NCI-H2029 treated with DMSO at 0.1 percent for 48 hours (cell line): ENCODE results near the gene KCND2.
"Not testable (repeated sequence)": the region's sequence is repeated elsewhere in the genome, so short reads cannot be mapped to it uniquely, and the experiment has no call there.

Source experiments
- DNase-seq: peaks from one replicate; lab custom pipeline; 2025; lab: John Stamatoyannopoulos, UW

KCND2 gene

GRCh38 chr7:120272701-120273475 is at the start of gene KCND2:
Gene KCND2, plus strand, starts transcription at chr7:120273175.
- peak; percentile 16 for DNase-seq

- no peak for DNase-seq
These were observed 46.8 kb upstream of the KCND2 start for GRCh38 chr7:120226188-120226587.

GRCh38 chr7:120227255-120227654 is 45.7 kb upstream of the KCND2 start:
- DNase-seq = no peak

- no peak for DNase-seq
These were observed 43.9 kb upstream of the KCND2 start for GRCh38 chr7:120229084-120229483.

GRCh38 chr7:120233338-120233737 is 39.6 kb upstream of the KCND2 start:
- DNase-seq = no peak

- DNase-seq = not testable (repeated sequence)
These were observed 32.6 kb upstream of the KCND2 start for GRCh38 chr7:120240350-120240749.

GRCh38 chr7:120241973-120242372 is 31.0 kb upstream of the KCND2 start:
- DNase-seq = no peak

- DNase-seq = no peak
These were observed 18.1 kb upstream of the KCND2 start for GRCh38 chr7:120254845-120255244.

- DNase-seq = no peak
These were observed 16.5 kb upstream of the KCND2 start for GRCh38 chr7:120256344-120257070.

GRCh38 chr7:120259386-120259785 is 13.6 kb upstream of the KCND2 start:
- DNase-seq = no peak

GRCh38 chr7:120260111-120260510 is 12.9 kb upstream of the KCND2 start:
- DNase-seq = no peak

- peak; percentile 74 for DNase-seq
These were observed 714 bp upstream of the KCND2 start for GRCh38 chr7:120272261-120272660.

- peak; percentile 44 for DNase-seq
These were observed 551 bp downstream of the KCND2 start for GRCh38 chr7:120273476-120273975.

- no peak for DNase-seq
These were observed 1.5 kb downstream of the KCND2 start for GRCh38 chr7:120274482-120274881.

GRCh38 chr7:120274899-120275298 is 1.9 kb downstream of the KCND2 start:
- no peak for DNase-seq

GRCh38 chr7:120276720-120277119 is 3.7 kb downstream of the KCND2 start:
- DNase-seq = no peak

- DNase-seq = no peak
These were observed 5.8 kb downstream of the KCND2 start for GRCh38 chr7:120278773-120279172.

GRCh38 chr7:120280743-120281142 is 7.8 kb downstream of the KCND2 start:
- no peak for DNase-seq

- DNase-seq = no peak
These were observed 20.1 kb downstream of the KCND2 start for GRCh38 chr7:120293027-120293426.

- no peak for DNase-seq
These were observed 29.2 kb downstream of the KCND2 start for GRCh38 chr7:120302190-120302589.

- DNase-seq = no peak
These were observed 30.1 kb downstream of the KCND2 start for GRCh38 chr7:120303105-120303504.

- no peak for DNase-seq
These were observed 31.7 kb downstream of the KCND2 start for GRCh38 chr7:120304674-120305073.

- no peak for DNase-seq
These were observed 35.1 kb downstream of the KCND2 start for GRCh38 chr7:120307991-120308545.
